GM19324 (cell line): ENCODE data around the gene TRIM51.
"Not testable (repeated sequence)": the region's sequence is repeated elsewhere in the genome, so short reads cannot be mapped to it uniquely, and the experiment has no call there.

Source experiments
- ATAC-seq: cut with Tn5 transposase; IDR thresholded peaks from one replicate; pipeline ENCODE4 v1.9.1; 2021; ENCODE audit warnings: mild to moderate bottlenecking, moderate library complexity; ENCODE audit not compliant: unreplicated experiment, low FRiP score

The TRIM51 gene

DNA sequence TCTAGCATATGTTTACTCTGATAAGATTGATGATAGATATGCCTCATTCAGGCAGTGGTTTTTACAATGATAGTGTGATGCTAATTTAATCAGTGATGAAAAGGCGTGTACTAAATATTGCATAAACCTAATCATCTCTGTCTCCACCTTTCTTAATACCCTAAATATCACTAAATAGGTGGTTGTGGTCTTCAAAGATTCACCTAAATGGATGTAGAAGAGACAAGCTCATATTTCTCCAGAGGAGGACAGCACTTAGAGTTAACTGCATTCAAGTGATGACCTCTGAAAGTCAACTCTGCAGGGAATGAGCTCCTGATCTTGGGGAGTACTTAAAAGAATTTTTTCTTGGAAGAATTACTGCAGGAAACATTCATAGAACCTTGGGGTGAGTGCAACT, at the start of gene TRIM51:
Gene TRIM51 (plus strand): TSS at position 301 of the 400 bp plus-strand sequence. CDS start 2,132 bp downstream, outside the sequence.
- not testable (repeated sequence) for ATAC-seq

- ATAC-seq: no peak
Observed at GRCh38 chr11:55838452-55838851, 44.6 kb upstream of the TRIM51 start, which contains the start of gene OR5D16. Gene OR5D16 (plus strand): TSS chr11:55838752. CDS start chr11:55838752, 0 bp downstream.

DNA sequence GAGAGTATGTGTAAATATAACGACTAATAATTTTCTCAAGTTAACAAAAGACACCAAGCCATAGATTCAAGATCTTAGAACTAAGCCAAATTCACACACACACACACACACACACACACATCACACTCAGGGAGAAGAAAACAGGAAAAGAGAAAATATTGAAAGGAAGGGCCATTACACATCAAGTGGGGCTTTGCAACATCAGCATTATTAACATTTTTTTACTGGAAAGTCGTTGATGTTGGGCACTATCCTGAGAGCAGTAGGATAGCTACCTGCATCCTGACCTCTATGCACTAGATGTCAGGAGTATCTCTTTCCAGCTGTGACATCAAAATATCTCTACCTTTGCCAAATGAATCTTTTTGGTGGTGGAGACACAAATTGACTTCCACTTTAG, 35.6 kb upstream of the TRIM51 start:
- ATAC-seq: no peak

DNA sequence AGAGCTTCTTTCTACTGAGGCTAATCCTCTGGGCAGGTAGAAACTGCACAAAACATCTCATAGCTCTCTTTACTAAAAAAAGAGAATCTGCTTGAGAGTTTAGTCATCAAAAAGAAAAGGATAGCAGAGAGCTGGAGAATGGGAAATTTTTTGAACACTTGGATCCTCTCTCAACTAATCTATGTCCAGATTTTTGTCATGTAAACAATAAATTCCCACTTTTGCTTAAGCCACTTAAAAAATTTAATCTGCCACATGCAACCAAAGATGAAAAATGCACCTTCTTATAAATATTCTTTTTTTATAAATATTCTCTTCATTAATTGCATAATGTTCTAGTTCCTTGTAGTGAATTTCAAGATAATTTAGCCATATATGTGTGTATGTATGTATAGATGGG, 34.1 kb upstream of the TRIM51 start:
- no peak for ATAC-seq

- no peak for ATAC-seq
Observed at GRCh38 chr11:55852141-55852540, 31.0 kb upstream of the TRIM51 start.

DNA sequence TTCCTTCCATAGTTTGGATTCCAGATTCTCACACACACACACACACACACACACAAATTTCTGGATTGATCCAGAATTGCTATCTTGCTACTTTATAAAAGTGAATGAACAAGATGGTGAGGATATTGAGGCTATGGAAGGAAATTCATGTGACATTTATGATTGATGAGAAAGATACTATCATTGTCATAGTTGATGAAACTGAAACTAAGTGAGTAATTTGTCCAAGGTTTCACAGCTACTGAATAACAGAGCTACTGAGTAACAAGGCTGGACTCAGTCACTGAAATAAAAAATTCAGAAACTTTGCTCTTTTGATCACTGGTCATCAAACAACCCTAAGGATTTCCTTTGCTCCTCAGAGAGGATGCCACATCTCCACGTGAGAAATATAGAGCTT, 28.4 kb upstream of the TRIM51 start:
- peak; percentile 49 for ATAC-seq

- not testable (repeated sequence) for ATAC-seq
Observed at GRCh38 chr11:55867354-55867753, 15.7 kb upstream of the TRIM51 start.

- not testable (repeated sequence) for ATAC-seq
Observed at GRCh38 chr11:55872731-55873130, 10.4 kb upstream of the TRIM51 start.

GRCh38 chr11:55873146-55873545, 10.0 kb upstream of the TRIM51 start:
- ATAC-seq: not testable (repeated sequence)

DNA sequence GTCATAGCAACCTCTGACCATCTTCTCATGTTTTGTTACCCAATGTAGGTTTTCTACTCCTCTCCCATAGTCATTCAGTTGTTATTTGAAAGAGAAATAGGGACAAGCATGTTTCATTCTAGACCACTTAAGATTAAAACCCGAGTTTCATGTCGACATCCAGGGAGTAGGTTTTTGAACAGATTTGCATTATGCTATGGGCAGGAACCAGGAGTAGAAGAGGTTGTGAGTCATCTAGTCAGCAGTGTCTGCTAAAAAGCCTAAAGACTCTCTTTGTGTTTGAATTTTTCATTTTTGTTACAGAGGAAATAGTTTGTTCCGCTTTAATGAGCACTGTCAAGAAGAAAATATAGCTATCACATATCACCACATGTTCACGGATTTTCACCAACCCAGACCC, 1.9 kb downstream of the TRIM51 start:
- ATAC-seq: not testable (repeated sequence)

GRCh38 chr11:55885481-55885880, 2.4 kb downstream of the TRIM51 start:
- ATAC-seq: not testable (repeated sequence)

DNA sequence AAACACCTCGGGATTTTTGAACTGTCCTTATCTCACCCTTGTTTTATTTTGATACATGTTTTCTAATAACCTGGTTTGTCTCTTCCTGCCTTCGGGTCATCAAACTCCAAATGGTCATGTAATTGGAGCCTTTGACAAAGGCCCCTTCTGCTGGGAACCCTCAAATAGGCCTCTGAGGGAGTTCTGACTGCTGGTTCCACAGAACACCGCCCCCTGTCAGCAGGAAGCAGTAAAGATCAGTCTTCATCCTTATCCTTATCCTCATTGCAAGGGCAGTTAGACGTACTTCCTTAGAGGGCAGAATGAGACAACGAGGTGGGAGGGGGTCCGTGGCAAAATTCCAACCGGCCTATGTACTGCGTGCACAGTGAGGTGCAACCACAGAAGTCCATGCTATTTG, 12.1 kb downstream of the TRIM51 start:
- ATAC-seq: no peak

GRCh38 chr11:55902308-55902707, 19.2 kb downstream of the TRIM51 start:
- no peak for ATAC-seq

- no peak for ATAC-seq
Observed at GRCh38 chr11:55914482-55914881, 31.4 kb downstream of the TRIM51 start, which contains the start of gene OR5W2. Gene OR5W2 (minus strand): TSS chr11:55914582. CDS start chr11:55914582, 0 bp downstream.

GRCh38 chr11:55920537-55920936, 37.4 kb downstream of the TRIM51 start:
- ATAC-seq: no peak

- no peak for ATAC-seq
Observed at GRCh38 chr11:55936300-55936699, 53.2 kb downstream of the TRIM51 start, which contains the start of gene OR5I1. Gene OR5I1 (minus strand): TSS chr11:55936400. CDS start chr11:55936400, 0 bp downstream.
